HL-60 (cell line): ENCODE data around the gene PEX5L.

Experiments used
- DNase-seq, 2 experiments: peaks; one replicate each; pipeline ENCODE4 v3.0.0-alpha.2; 2010 to 2020; ENCODE audit warnings: low read depth in 1 of 2, low spot score in 1 of 2
- H3K27ac ChIP-seq: fragments of 250-450 bp; sonication (Bioruptor Pico); replicated peaks from 2 replicates; pipeline ENCODE4 v1.5.1; 2020; ENCODE audit warnings: mild to moderate bottlenecking, moderate library complexity
- H3K27me3 ChIP-seq: fragments of 250-450 bp; sonication (Bioruptor Pico); 2 replicates; pipeline ENCODE4 v1.5.1; 2021; ENCODE audit warnings: mild to moderate bottlenecking, moderate library complexity; ENCODE audit not compliant: insufficient read depth, poor library complexity, severe bottlenecking
- H3K4me3 ChIP-seq: replicated peaks from 2 replicates; pipeline ENCODE4 v1.5.1; 2011; ENCODE audit warnings: mild to moderate bottlenecking, control low read depth, low read length; ENCODE audit not compliant: insufficient read depth
- CTCF ChIP-seq: IDR thresholded peaks from one replicate; pipeline ENCODE4 v1.5.1; 2011; ENCODE audit warnings: low read length, control low read depth, inconsistent platforms; ENCODE audit not compliant: insufficient read depth
- GABPA ChIP-seq: IDR thresholded peaks from 2 replicates; pipeline ENCODE4 v1.6.1; 2012; ENCODE audit warnings: low read depth
- POLR2AphosphoS5 ChIP-seq: IDR thresholded peaks from 2 replicates; pipeline ENCODE4 v1.6.1; 2012; ENCODE audit warnings: low read depth
- REST ChIP-seq: IDR thresholded peaks from 2 replicates; pipeline ENCODE4 v1.6.1; 2012; ENCODE audit warnings: low read depth; ENCODE audit not compliant: insufficient replicate concordance
- SPI1 ChIP-seq: IDR thresholded peaks from 2 replicates; pipeline ENCODE4 v1.6.1; 2012; ENCODE audit warnings: low read depth, mild to moderate bottlenecking, borderline replicate concordance

Gene PEX5L

GRCh38 chr3:179861292-179861691 is 175.4 kb downstream of the PEX5L start:
- TF ChIP-seq GABPA (no peak), SPI1 (no peak), CTCF (no peak), POLR2AphosphoS5 (no peak), REST (no peak)
- Histone ChIP-seq H3K27ac (no peak overlapping the region), H3K4me3 (no peak overlapping the region), H3K27me3 (no peaks in the 10 kb centered on the region)
- DNase-seq, result no peak

GRCh38 chr3:179860275-179861107 is 176.2 kb downstream of the PEX5L start:
- Histone ChIP-seq H3K4me3 (no peak overlapping the region), H3K27ac (no peak overlapping the region), H3K27me3 (no peaks in the 10 kb centered on the region)
- no peak for DNase-seq
- TF ChIP-seq POLR2AphosphoS5, result no peak
- TF ChIP-seq GABPA, result no peak
- TF ChIP-seq CTCF, result no peak
- TF ChIP-seq SPI1, result no peak
- TF ChIP-seq REST, result no peak

GRCh38 chr3:179853176-179853575 is 183.6 kb downstream of the PEX5L start:
- no peak overlapping the region for H3K27ac ChIP-seq
- H3K27me3 ChIP-seq, result no peaks in the 10 kb centered on the region
- TF ChIP-seq REST (no peak), SPI1 (no peak), GABPA (no peak), CTCF (no peak), POLR2AphosphoS5 (no peak)
- no peak overlapping the region for H3K4me3 ChIP-seq
- DNase-seq, result peak in 1 of 2 experiments; percentile 15
